Brain microvascular endothelial cell (primary cell): ENCODE data around the gene SYNE1.

Experiments used
- DNase-seq: peaks from one replicate; pipeline ENCODE4 v3.0.0-alpha.2; 2020
- H3K27ac ChIP-seq: fragments of 250-450 bp; sonication (Bioruptor Pico); 2 replicates; pipeline ENCODE4 v1.5.1; 2020; ENCODE audit warnings: mild to moderate bottlenecking, moderate library complexity
- H3K27me3 ChIP-seq: fragments of 250-450 bp; sonication (Bioruptor Pico); replicated peaks from 2 replicates; pipeline ENCODE4 v1.5.1; 2020; ENCODE audit warnings: mild to moderate bottlenecking
- H3K36me3 ChIP-seq: fragments of 250-450 bp; sonication (Bioruptor Pico); replicated peaks from 2 replicates; pipeline ENCODE4 v1.5.1; 2020; ENCODE audit warnings: mild to moderate bottlenecking
- H3K4me3 ChIP-seq: 2 replicates; pipeline ENCODE4 v1.5.1; 2011; ENCODE audit warnings: low read depth, mild to moderate bottlenecking, control low read depth, low read length, moderate library complexity
- CTCF ChIP-seq: IDR thresholded peaks from 2 replicates; pipeline ENCODE4 v1.5.1; 2011; ENCODE audit warnings: low read depth, mild to moderate bottlenecking, moderate library complexity, low read length, control low read depth, inconsistent platforms; ENCODE audit errors: missing control alignments
- in situ Hi-C: cut with HindIII; loops from 2 replicates; pipeline ENCODE4 v1.10.0; 2017; ENCODE audit warnings: low sequenced_read_pairs, low pct_ligation_motif_present

SYNE1 gene

GRCh38 chr6:152391179-152391880 is 245.8 kb downstream of the SYNE1 start:
- no peak for TF ChIP-seq CTCF

GRCh38 chr6:152387091-152387490 is 250.1 kb downstream of the SYNE1 start:
- no peak for DNase-seq
- Histone ChIP-seq H3K27me3 (no peaks in the 10 kb centered on the region), H3K4me3 (no peak overlapping the region), H3K27ac (no peak overlapping the region), H3K36me3 (no peaks in the 10 kb centered on the region)
- no peak for TF ChIP-seq CTCF
- in situ Hi-C loops = no loop called here

More at GRCh38 chr6:152391179-152391880, 245.8 kb downstream of the SYNE1 start:
- H3K4me3 ChIP-seq = no peak overlapping the region
- no peaks in the 10 kb centered on the region for H3K36me3 ChIP-seq
- no peak overlapping the region for H3K27ac ChIP-seq
- no peak for DNase-seq
- in situ Hi-C loops = no loop called here
- no peaks in the 10 kb centered on the region for H3K27me3 ChIP-seq

GRCh38 chr6:152386131-152386530 is 251.0 kb downstream of the SYNE1 start:
- Histone ChIP-seq H3K27me3 (no peaks in the 10 kb centered on the region), H3K36me3 (no peaks in the 10 kb centered on the region), H3K4me3 (no peak overlapping the region), H3K27ac (no peak overlapping the region)
- in situ Hi-C loops = no loop called here
- TF ChIP-seq CTCF = no peak
- DNase-seq = no peak

GRCh38 chr6:152380993-152381898 is 255.9 kb downstream of the SYNE1 start:
- peak; percentile 96 for DNase-seq
- peaks cover under 1% of the 10 kb centered on the region for H3K36me3 ChIP-seq
- in situ Hi-C loops = no loop called here
- H3K27me3 ChIP-seq = no peaks in the 10 kb centered on the region
- H3K27ac ChIP-seq = peak overlapping the region; percentile 89
- no peak for TF ChIP-seq CTCF
- peak overlapping the region; percentile 80 for H3K4me3 ChIP-seq

- peak; percentile 76 for DNase-seq
- no peak for TF ChIP-seq CTCF
- Histone ChIP-seq H3K27me3 (no peaks in the 10 kb centered on the region), H3K27ac (peak overlapping the region; percentile 89), H3K36me3 (peaks cover 6% of the 10 kb centered on the region), H3K4me3 (peak overlapping the region; percentile 80)
- in situ Hi-C loops = no loop called here
Measured at GRCh38 chr6:152380351-152380767, 256.8 kb downstream of the SYNE1 start.
